ENCODE results near the gene DIS3L2. TPM values are rescaled to one million over a fixed set of nuclear protein-coding genes. Genes with fewer than 3 reads are reported as not detected.

The DIS3L2 gene
- total and polyA plus RNA-seq, 2 of the 4 experiments (the other 2 are of a cell fraction) = 14.7 to 19.2 TPM

DNA sequence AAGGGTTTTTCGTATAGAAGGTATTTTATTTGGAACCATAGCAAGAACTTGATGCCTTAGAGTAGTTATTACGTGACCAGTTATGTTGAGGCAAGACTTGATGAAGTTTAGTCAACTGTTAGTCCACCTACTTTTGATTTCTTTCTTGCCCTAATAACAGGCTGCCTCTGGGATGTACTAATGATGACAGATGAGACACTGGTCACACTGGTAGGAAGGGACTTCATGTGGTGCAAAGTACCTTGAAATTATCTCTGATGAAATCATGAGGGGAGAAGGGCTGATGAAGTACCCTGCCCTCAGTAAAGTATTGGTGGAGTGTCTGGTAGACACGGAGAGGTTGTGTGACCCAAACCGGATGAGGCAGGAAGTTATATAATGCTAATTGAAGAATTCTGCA, 5.4 kb downstream of the DIS3L2 start:
- Histone ChIP-seq H3K4ac (ENCODE audit: low read depth, low read length) (no peak overlapping the region), H4K20me1 (ENCODE audit: insufficient read depth, low read length) (peaks cover 7% of the 10 kb centered on the region; the same call in 1 of the 2 replicates), H3K36me3 (ENCODE audit: control insufficient read depth, insufficient read depth, low read length) (no peaks in the 10 kb centered on the region), H3K9me1 (ENCODE audit: insufficient read depth, low read length) (no peaks in the 10 kb centered on the region), H3K9ac (ENCODE audit: low read depth, low read length) (no peak overlapping the region), H3K4me1 (ENCODE audit: control insufficient read depth, insufficient read depth, low read length) (no peaks in the 10 kb centered on the region), H4K91ac (ENCODE audit: insufficient read depth, low read depth, low read length) (no peak overlapping the region), H2BK20ac (ENCODE audit: low read depth, low read length) (no peak overlapping the region), H2BK120ac (ENCODE audit: low read depth, low read length) (no peak overlapping the region), H2BK15ac (ENCODE audit: low read depth, low read length) (no peak overlapping the region), H3K56ac (ENCODE audit: extremely low read depth, insufficient read depth, low read length) (no peak overlapping the region), H3K14ac (replicated peaks; ENCODE audit: low read depth, low read length) (no peak overlapping the region), H2BK5ac (ENCODE audit: low read depth, low read length, poor library complexity, severe bottlenecking) (no peak overlapping the region), H3K27ac (ENCODE audit: insufficient read depth, low read length) (no peak overlapping the region), H3K27me3 (ENCODE audit: control insufficient read depth, insufficient read depth, low read length) (no peaks in the 10 kb centered on the region), H2AK9ac (replicated peaks; ENCODE audit: low read depth, low read length, poor library complexity) (no peak overlapping the region), H3K23ac (ENCODE audit: low read depth, low read length) (no peak overlapping the region), H3K79me1 (ENCODE audit: low read depth in 1 of 2, low read length in 2 of 2) (peaks cover 28 to 43% of the 10 kb centered on the region in 2 experiments), H3K4me2 (ENCODE audit: low read depth, low read length) (no peak overlapping the region), H3K9me3 (ENCODE audit: control insufficient read depth, insufficient read depth, low read length) (no peaks in the 10 kb centered on the region), H2AK5ac (ENCODE audit: low read depth, low read length) (no peak overlapping the region), H3K18ac (ENCODE audit: low read depth, low read length) (no peak overlapping the region), H4K5ac (ENCODE audit: low read depth, low read length) (no peak overlapping the region), H3K4me3 (ENCODE audit: insufficient read depth, low read depth, low read length) (no peak overlapping the region), H2AFZ (replicated peaks; ENCODE audit: low read length, poor library complexity) (no peak overlapping the region), H4K8ac (ENCODE audit: low read depth in 2 of 2, low read length in 2 of 2) (no peak overlapping the region)
- CTCF ChIA-PET = no interaction called here
- dilution Hi-C loops (cut with HindIII; ENCODE audit: low sequenced_read_pairs, unreplicated experiment) (no loop called here), intact Hi-C loops (cut with micrococcal nuclease) (no loop called here), in situ Hi-C loops (cut with MboI; ENCODE audit: low sequenced_read_pairs) (no loop called here)
- ATAC-seq (ENCODE audit: low read depth) (no peak), DNase-seq (no peak)
- TF ChIP-seq, protein P1, sequence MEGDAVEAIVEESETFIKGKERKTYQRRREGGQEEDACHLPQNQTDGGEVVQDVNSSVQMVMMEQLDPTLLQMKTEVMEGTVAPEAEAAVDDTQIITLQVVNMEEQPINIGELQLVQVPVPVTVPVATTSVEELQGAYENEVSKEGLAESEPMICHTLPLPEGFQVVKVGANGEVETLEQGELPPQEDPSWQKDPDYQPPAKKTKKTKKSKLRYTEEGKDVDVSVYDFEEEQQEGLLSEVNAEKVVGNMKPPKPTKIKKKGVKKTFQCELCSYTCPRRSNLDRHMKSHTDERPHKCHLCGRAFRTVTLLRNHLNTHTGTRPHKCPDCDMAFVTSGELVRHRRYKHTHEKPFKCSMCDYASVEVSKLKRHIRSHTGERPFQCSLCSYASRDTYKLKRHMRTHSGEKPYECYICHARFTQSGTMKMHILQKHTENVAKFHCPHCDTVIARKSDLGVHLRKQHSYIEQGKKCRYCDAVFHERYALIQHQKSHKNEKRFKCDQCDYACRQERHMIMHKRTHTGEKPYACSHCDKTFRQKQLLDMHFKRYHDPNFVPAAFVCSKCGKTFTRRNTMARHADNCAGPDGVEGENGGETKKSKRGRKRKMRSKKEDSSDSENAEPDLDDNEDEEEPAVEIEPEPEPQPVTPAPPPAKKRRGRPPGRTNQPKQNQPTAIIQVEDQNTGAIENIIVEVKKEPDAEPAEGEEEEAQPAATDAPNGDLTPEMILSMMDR (conservative IDR thresholded peaks at IDR 0.05; ENCODE audit: low read depth, low read length) = no peak
- TF ChIP-seq RCOR1 (IDR thresholded peaks at IDR 0.05; ENCODE audit: insufficient replicate concordance, low read length) = no peak
- BruUV-seq (replicated peaks) = no TSS peak
- POLR2A ChIA-PET (ENCODE audit: unreplicated experiment) = no interaction called here
- no CpG with 5 or more reads among the region's 4 CpGs for WGBS, 2 experiments (ENCODE audit: extremely low coverage in 2 of 2, insufficient read length in 1 of 2)
